T-cell (primary cell): Measurements from ENCODE around the gene GATA6. TPM values are rescaled to one million over a fixed set of nuclear protein-coding genes. Genes with fewer than 3 reads are reported as not detected.

Experiments used
- ATAC-seq, 4 experiments: fragments of 200-7000 bp in 3 of 4; fragments of 150-1000 bp in 1 of 4; cut with Tn5 transposase; replicated peaks in 1 of 4; 1 replicate in 3 of 4; 2 replicates in 1 of 4; pipeline ENCODE4 v1.10.0; 2021; ENCODE audit warnings: moderate library complexity in 3 of 4, mild to moderate bottlenecking in 2 of 4, moderate number of reproducible peaks in 1 of 4
- CTCF ChIA-PET, 2 donors: fragments of 300-600 bp; sonication (Branson Sonifier 250); formaldehyde crosslinking; loops; one replicate each; lab custom pipeline; 2022; ENCODE audit warnings: antibody characterized with exemption in 2 of 2; lab: Charles Lee
- POLR2A ChIA-PET, 2 donors: fragments of 300-600 bp; sonication (Branson Sonifier 250); formaldehyde crosslinking; loops; one replicate each; lab custom pipeline; 2022; ENCODE audit warnings: antibody characterized with exemption in 2 of 2; lab: Charles Lee
- DNase-seq, 35 experiments: peaks; one replicate each; pipeline versions ENCODE4 v3.0.0 to v3.0.0-alpha.2; 2013 to 2023
- H3K27ac ChIP-seq: one replicate; pipeline ENCODE4 v1.5.1; 2013; ENCODE audit warnings: low read length
- H3K27me3 ChIP-seq, 2 experiments: replicated peaks in 1 of 2; 1 replicate in 1 of 2; 2 replicates in 1 of 2; pipeline versions ENCODE4 v1.6.1 to v1.7.0; 2013; ENCODE audit warnings: low read length in 1 of 2, mixed read lengths in 1 of 2; ENCODE audit not compliant: control insufficient read depth in 2 of 2, insufficient read depth in 2 of 2; ENCODE audit errors: extremely low read depth in 1 of 2
- H3K36me3 ChIP-seq, 2 donors: 1 replicate in 1 of 2; 2 replicates in 1 of 2; pipeline versions ENCODE4 v1.6.1 to v1.7.0; 2013; ENCODE audit warnings: low read length in 1 of 2; ENCODE audit not compliant: control insufficient read depth in 2 of 2, insufficient read depth in 1 of 2; ENCODE audit errors: extremely low read depth in 1 of 2
- H3K4me1 ChIP-seq, 2 experiments: 1 replicate in 1 of 2; 2 replicates in 1 of 2; pipeline versions ENCODE4 v1.6.1 to v1.7.0; 2013; ENCODE audit warnings: low read length in 2 of 2, mixed read lengths in 1 of 2; ENCODE audit not compliant: insufficient read depth in 2 of 2, control insufficient read depth in 1 of 2; ENCODE audit errors: extremely low read depth in 1 of 2
- H3K4me3 ChIP-seq, 2 donors: 1 replicate in 1 of 2; 2 replicates in 1 of 2; pipeline versions ENCODE4 v1.5.1 to v1.7.0; 2013; ENCODE audit warnings: mild to moderate bottlenecking in 2 of 2, low read length in 1 of 2, moderate library complexity in 1 of 2; ENCODE audit not compliant: control insufficient read depth in 1 of 2; ENCODE audit errors: extremely low read depth in 1 of 2
- H3K9me3 ChIP-seq: 2 replicates; pipeline ENCODE4 v1.7.0; 2013
- H3K27ac Mint-ChIP-seq, 2 donors: one replicate each; pipeline ENCODE4 v1.8.0; 2020 to 2021; ENCODE audit warnings: mild to moderate bottlenecking in 2 of 2, mixed read lengths in 2 of 2
- H3K27me3 Mint-ChIP-seq, 2 donors: one replicate each; pipeline ENCODE4 v1.8.0; 2021 to 2022; ENCODE audit warnings: mixed read lengths in 2 of 2
- H3K36me3 Mint-ChIP-seq: one replicate; pipeline ENCODE4 v1.8.0; 2021; ENCODE audit warnings: mixed read lengths
- H3K4me1 Mint-ChIP-seq, 3 donors: one replicate each; pipeline ENCODE4 v1.8.0; 2020 to 2022; ENCODE audit warnings: mixed read lengths in 3 of 3, mild to moderate bottlenecking in 1 of 3
- H3K4me3 Mint-ChIP-seq, 3 donors: one replicate each; pipeline ENCODE4 v1.8.0; 2020 to 2022; ENCODE audit warnings: mild to moderate bottlenecking in 3 of 3, mixed read lengths in 3 of 3, moderate library complexity in 3 of 3
- H3K9me3 Mint-ChIP-seq, 3 donors: one replicate each; pipeline ENCODE4 v1.8.0; 2020 to 2022; ENCODE audit warnings: mixed read lengths in 3 of 3
- WGBS: methylation state at CpG from one replicate; pipeline ENCODE4 v1.1.5; 2013; ENCODE audit warnings: missing lambda C conversion rate; ENCODE audit not compliant: insufficient coverage; 5-methylcytosine and 5-hydroxymethylcytosine counted together
- total RNA-seq, 35 experiments: library from RNA in 6 of 35; stranded (reverse) in 6 of 35; fragments of 120-200 nt in 1 of 35; gene quantifications; one replicate each; pipeline versions ENCODE4 v1.2.1 to v1.2.4 and lab custom pipeline; 2013 to 2026

GATA6 gene
- total RNA-seq, 5 donors from 2014 or later (not counting 1 experiment from before 2014, with no cell fraction given), result 0.13 to 0.96 (median 0.59) TPM

- ChIA-PET CTCF (no interaction called here), POLR2A (no interaction called here)
- H3K9me3 Mint-ChIP-seq, result no peaks in the 10 kb centered on the region
- Histone ChIP-seq H3K4me3 (no peak overlapping the region), H3K27ac (no peak overlapping the region), H3K4me1 (no peaks in the 10 kb centered on the region), H3K36me3 (no peaks in the 10 kb centered on the region), H3K9me3 (no peaks in the 10 kb centered on the region), H3K27me3 (peaks cover 10 to 12% of the 10 kb centered on the region in 2 experiments)
- no peak for DNase-seq
- no peak overlapping the region for H3K27ac Mint-ChIP-seq
- no peak overlapping the region for H3K4me3 Mint-ChIP-seq
- H3K4me1 Mint-ChIP-seq, result no peaks in the 10 kb centered on the region
- H3K36me3 Mint-ChIP-seq, result no peaks in the 10 kb centered on the region
- WGBS, result 88% methylated on average over 3 of the region's 11 CpGs
- H3K27me3 Mint-ChIP-seq, result peaks cover 19 to 24% of the 10 kb centered on the region in 2 donors
- ATAC-seq, result no peak
Observed at GRCh38 chr18:22189449-22190166, 20.2 kb downstream of the GATA6 start.

- WGBS, result no CpG with 5 or more reads among the region's 5 CpGs
- no peaks in the 10 kb centered on the region for H3K9me3 Mint-ChIP-seq
- H3K4me1 Mint-ChIP-seq, result no peaks in the 10 kb centered on the region
- Histone ChIP-seq H3K36me3 (no peaks in the 10 kb centered on the region), H3K4me1 (no peaks in the 10 kb centered on the region), H3K9me3 (no peaks in the 10 kb centered on the region), H3K4me3 (no peak overlapping the region), H3K27ac (no peak overlapping the region), H3K27me3 (peaks cover 6 to 10% of the 10 kb centered on the region in 2 experiments)
- POLR2A ChIA-PET, result interaction anchor here in 1 of 2 donors (0.8 kb wide), 1 partner anchor 346 kb away, joined by 6 read pairs; no protein-coding TSS in a partner anchor
- H3K27me3 Mint-ChIP-seq, result peaks cover 15 to 18% of the 10 kb centered on the region in 2 donors
- no peaks in the 10 kb centered on the region for H3K36me3 Mint-ChIP-seq
- H3K4me3 Mint-ChIP-seq, result no peak overlapping the region
- DNase-seq, result no peak
- no peak for ATAC-seq
- H3K27ac Mint-ChIP-seq, result no peak overlapping the region
- CTCF ChIA-PET, result no interaction called here
Observed at GRCh38 chr18:22191346-22191695, 21.9 kb downstream of the GATA6 start.

- ATAC-seq (no peak), DNase-seq (no peak)
- Histone ChIP-seq H3K9me3 (no peaks in the 10 kb centered on the region), H3K4me1 (no peaks in the 10 kb centered on the region), H3K36me3 (no peaks in the 10 kb centered on the region), H3K27me3 (peaks cover 6% of the 10 kb centered on the region in 2 experiments), H3K4me3 (no peak overlapping the region), H3K27ac (no peak overlapping the region)
- CTCF ChIA-PET, result interaction anchor here in 1 of 2 donors (0.6 kb wide), 1 partner anchor 194 kb away, joined by 3 read pairs; no protein-coding TSS in a partner anchor
- Mint-ChIP-seq H3K4me1 (no peaks in the 10 kb centered on the region), H3K27me3 (peaks cover 15 to 18% of the 10 kb centered on the region in 2 donors), H3K9me3 (no peaks in the 10 kb centered on the region), H3K36me3 (no peaks in the 10 kb centered on the region), H3K4me3 (no peak overlapping the region), H3K27ac (no peak overlapping the region)
- POLR2A ChIA-PET, result interaction anchor here in 1 of 2 donors (0.6 kb wide), 1 partner anchor 69 kb away, joined by 3 read pairs; no protein-coding TSS in a partner anchor
- WGBS, result no CpG with 5 or more reads among the region's 4 CpGs
Observed at GRCh38 chr18:22191923-22192322, 22.5 kb downstream of the GATA6 start.

GRCh38 chr18:22193466-22193865, 24.1 kb downstream of the GATA6 start:
- Mint-ChIP-seq H3K36me3 (no peaks in the 10 kb centered on the region), H3K27me3 (peaks cover 15 to 27% of the 10 kb centered on the region in 2 donors), H3K9me3 (no peaks in the 10 kb centered on the region), H3K4me3 (no peak overlapping the region), H3K27ac (no peak overlapping the region), H3K4me1 (no peaks in the 10 kb centered on the region)
- CTCF ChIA-PET, result no interaction called here
- no peak overlapping the region for H3K4me3 ChIP-seq
- no peaks in the 10 kb centered on the region for H3K4me1 ChIP-seq
- ATAC-seq (no peak), DNase-seq (no peak)
- no peaks in the 10 kb centered on the region for H3K36me3 ChIP-seq
- 80% methylated on average over 8 of the region's 9 CpGs for WGBS
- H3K9me3 ChIP-seq, result no peaks in the 10 kb centered on the region
- POLR2A ChIA-PET, result no interaction called here
- H3K27ac ChIP-seq, result no peak overlapping the region
- peaks cover 3 to 20% of the 10 kb centered on the region in 2 experiments for H3K27me3 ChIP-seq

GRCh38 chr18:22194151-22194598, 24.8 kb downstream of the GATA6 start:
- no peak overlapping the region for H3K27ac ChIP-seq
- Mint-ChIP-seq H3K9me3 (no peaks in the 10 kb centered on the region), H3K27me3 (peaks cover 20 to 31% of the 10 kb centered on the region in 2 donors), H3K4me3 (no peak overlapping the region), H3K27ac (no peak overlapping the region), H3K36me3 (no peaks in the 10 kb centered on the region), H3K4me1 (no peaks in the 10 kb centered on the region)
- H3K4me3 ChIP-seq, result no peak overlapping the region
- peaks cover 3 to 20% of the 10 kb centered on the region in 2 experiments for H3K27me3 ChIP-seq
- 58% methylated on average over 4 of the region's 7 CpGs for WGBS
- DNase-seq (no peak), ATAC-seq (no peak)
- H3K9me3 ChIP-seq, result no peaks in the 10 kb centered on the region
- ChIA-PET CTCF (no interaction called here), POLR2A (no interaction called here)
- H3K36me3 ChIP-seq, result no peaks in the 10 kb centered on the region
- H3K4me1 ChIP-seq, result no peaks in the 10 kb centered on the region

GRCh38 chr18:22195052-22195451, 25.7 kb downstream of the GATA6 start:
- DNase-seq, result no peak
- Histone ChIP-seq H3K9me3 (no peaks in the 10 kb centered on the region), H3K27ac (no peak overlapping the region), H3K27me3 (peaks cover 3 to 20% of the 10 kb centered on the region in 2 experiments), H3K36me3 (no peaks in the 10 kb centered on the region), H3K4me1 (no peaks in the 10 kb centered on the region), H3K4me3 (no peak overlapping the region)
- Mint-ChIP-seq H3K36me3 (no peaks in the 10 kb centered on the region), H3K4me1 (no peaks in the 10 kb centered on the region), H3K27ac (no peak overlapping the region), H3K4me3 (no peak overlapping the region), H3K27me3 (peaks cover 22 to 31% of the 10 kb centered on the region in 2 donors), H3K9me3 (no peaks in the 10 kb centered on the region)
- ATAC-seq, result no peak
- POLR2A ChIA-PET, result no interaction called here
- 93% methylated on average over 8 of the region's 11 CpGs for WGBS
- CTCF ChIA-PET, result no interaction called here
